Measurements from ENCODE around the gene MYO3B.

GRCh38 chr2:170365003-170365402 lies 187.1 kb downstream of the MYO3B start:
- TF ChIP-seq CTCF (IDR thresholded peaks at IDR 0.05; ENCODE audit: borderline replicate concordance, extremely low read depth, low read length, poor library complexity, severe bottlenecking) (no peak), EZH2 (IDR thresholded peaks at IDR 0.05; ENCODE audit: borderline replicate concordance, low read depth, low read length, severe bottlenecking) (no peak)

Measured in DND-41 (cell line).